ENCODE data around the gene ZMPSTE24.

GRCh38 chr1:40265919-40266318 is 7.9 kb downstream of the ZMPSTE24 start:
- TF ChIP-seq CTCF (conservative IDR thresholded peaks at IDR 0.05 in 1 of 2, IDR thresholded peaks at IDR 0.05 in 1 of 2; ENCODE audit: extremely low read depth in 1 of 2, insufficient read depth in 1 of 2, low read depth in 1 of 2, low read length in 2 of 2) = no peak
- no peak for TF ChIP-seq EZH2 (IDR thresholded peaks at IDR 0.05; ENCODE audit: borderline replicate concordance, low read length)

All from mammary epithelial cell (primary cell).